GM12878 (cell line): ENCODE measurements around the gene MATN1. TPM values are rescaled to one million over a fixed set of nuclear protein-coding genes. Genes with fewer than 3 reads are reported as not detected.

Source experiments
- ATF2 ChIP-seq: IDR thresholded peaks from 2 replicates; pipeline ENCODE4 v1.6.1; 2012; ENCODE audit warnings: low read length, inconsistent platforms
- CREB1 ChIP-seq: IDR thresholded peaks from 2 replicates; pipeline ENCODE4 v1.6.1; 2012; ENCODE audit warnings: low read depth, mild to moderate bottlenecking, inconsistent platforms
- CREM ChIP-seq: IDR thresholded peaks from 2 replicates; pipeline ENCODE4 v1.6.1; 2014; ENCODE audit warnings: antibody characterized with exemption, low read depth
- EED ChIP-seq: sonication (generic); IDR thresholded peaks from 2 replicates; pipeline ENCODE4 v1.6.1; 2016; ENCODE audit warnings: antibody characterized with exemption, low read depth
- EP300 ChIP-seq, 2 experiments: fragments of 150-350 bp in 1 of 2; IDR thresholded peaks; 2 replicates each; pipeline ENCODE4 v1.6.1; 2011 to 2012; ENCODE audit warnings: low read depth in 2 of 2, low read length in 2 of 2, borderline replicate concordance in 1 of 2, improper control_type of control experiment in 1 of 2, inconsistent platforms in 1 of 2; ENCODE audit not compliant: control insufficient read depth in 1 of 2
- IKZF2 ChIP-seq, 2 experiments: fragments of 450-650 bp; IDR thresholded peaks; 2 replicates each; pipeline ENCODE4 v1.6.1; 2017; ENCODE audit warnings: mild to moderate bottlenecking in 2 of 2, moderate library complexity in 2 of 2
- MEF2A ChIP-seq: IDR thresholded peaks from 2 replicates; pipeline ENCODE4 v1.6.1; 2011; ENCODE audit warnings: low read depth, mild to moderate bottlenecking, low read length, moderate library complexity; ENCODE audit not compliant: insufficient read depth
- MTA3 ChIP-seq: IDR thresholded peaks from 2 replicates; pipeline ENCODE4 v1.6.1; 2012; ENCODE audit warnings: low read length, inconsistent platforms, borderline replicate concordance
- NFIC ChIP-seq: IDR thresholded peaks from 2 replicates; pipeline ENCODE4 v1.6.1; 2012; ENCODE audit warnings: low read depth, mild to moderate bottlenecking, inconsistent platforms, low read length, moderate library complexity
- RFX5 ChIP-seq: IDR thresholded peaks from 2 replicates; pipeline ENCODE4 v1.6.1; 2011; ENCODE audit warnings: low read depth, low read length, improper control_type of control experiment
- RUNX3 ChIP-seq: IDR thresholded peaks from 2 replicates; pipeline ENCODE4 v1.6.1; 2012; ENCODE audit warnings: low read length, inconsistent platforms
- SUPT20H ChIP-seq: IDR thresholded peaks from 2 replicates; pipeline ENCODE4 v1.6.1; 2011; ENCODE audit warnings: low read depth, mild to moderate bottlenecking, low read length, moderate library complexity, borderline replicate concordance; ENCODE audit not compliant: control insufficient read depth
- ZNF384 ChIP-seq: IDR thresholded peaks from 2 replicates; pipeline ENCODE4 v1.6.1; 2012; ENCODE audit warnings: low read depth, mild to moderate bottlenecking, low read length, improper control_type of control experiment, borderline replicate concordance
- ZNF687 ChIP-seq: fragments of 450-650 bp; IDR thresholded peaks from 2 replicates; pipeline ENCODE4 v1.6.1; 2017; ENCODE audit warnings: mild to moderate bottlenecking, moderate library complexity
- polyA plus RNA-seq, 11 experiments: library from polyadenylated mRNA; depleted of rRNA in 4 of 11; unstranded in 6 of 11; stranded (reverse) in 5 of 11; fragments of >200 nt; fragmentation: Nextera tagmentation in 4 of 11; fragmentation: Illumina TruSeq in 1 of 11; extraction: Ambion mirVana in 4 of 11; extraction: Trizol in 1 of 11; gene quantifications; 1 replicate in 1 of 11; 2 replicates in 10 of 11; pipeline versions ENCODE4 v1.2.1 to v1.2.3, GENCODE V29; 2011 to 2016; ENCODE audit warnings: inconsistent platforms in 2 of 11, missing spikeins in 2 of 11, low read depth in 1 of 11
- total RNA-seq, 4 experiments: library from RNA; depleted of rRNA in 3 of 4; stranded (reverse); fragments of >200 nt in 3 of 4; fragmentation: Illumina TruSeq in 1 of 4; extraction: Trizol in 1 of 4; gene quantifications; 2 replicates each; pipeline versions ENCODE4 v1.2.1 to v1.2.3, GENCODE V29; 2013 to 2021
- TF ChIP-seq, protein P1 (sequence below): fragments of 450-650 bp; IDR thresholded peaks from 2 replicates; pipeline ENCODE4 v1.6.1; 2018; ENCODE audit warnings: mild to moderate bottlenecking, low read depth, moderate library complexity; ENCODE audit not compliant: partially characterized antibody

The MATN1 gene
- total and polyA plus RNA-seq, 10 of the 15 experiments (the other 5 are each of a cell fraction or from before 2014, with no cell fraction given) = 0.04 to 0.50 (median 0.10) TPM; not detected in 1

DNA sequence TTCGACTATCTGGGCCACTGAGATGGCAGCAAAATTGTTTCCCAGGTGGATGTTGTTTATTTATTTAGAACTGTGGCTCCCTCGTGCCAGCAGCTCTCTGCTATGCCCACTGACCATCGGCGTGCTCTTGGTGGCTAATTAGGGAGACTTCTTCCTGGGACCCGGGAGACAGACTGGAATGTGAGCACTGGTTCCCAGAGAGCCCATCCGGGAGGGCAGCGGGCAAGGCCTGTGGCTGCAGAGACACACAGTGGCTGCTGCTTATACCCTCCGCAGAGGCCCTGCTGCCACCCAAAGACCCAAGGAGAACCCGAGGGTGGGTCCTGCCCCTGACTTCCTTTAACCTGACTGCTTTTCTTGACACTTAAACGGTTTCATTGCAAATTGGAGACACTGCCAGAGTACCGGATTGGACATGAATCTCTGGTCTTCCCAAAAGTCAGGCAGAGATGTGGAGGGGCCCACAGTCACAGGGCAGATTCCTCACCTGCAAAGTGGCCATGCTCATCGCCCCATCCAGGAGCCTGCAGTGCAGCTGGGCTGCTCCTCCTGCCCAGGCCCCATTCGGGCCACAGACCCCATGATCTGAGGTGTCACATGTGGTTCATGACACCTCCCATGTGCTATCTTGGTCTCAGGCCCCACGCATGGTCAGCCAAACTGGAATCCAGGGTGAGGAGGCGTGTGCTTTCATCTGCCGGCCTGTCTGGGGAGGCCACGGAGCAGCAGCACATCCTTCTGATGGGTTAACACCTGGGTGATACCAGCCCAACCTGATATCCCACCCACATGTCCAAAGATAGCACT lies 5.7 kb upstream of the MATN1 start (continued):
- TF ChIP-seq SUPT20H (no peak), MTA3 (no peak; the same call in 1 of the 2 replicates), ATF2 (no peak), CREM (peak; percentile 27; the same call in 1 of the 2 replicates), EED (no peak), MEF2A (no peak), EP300 (IDR thresholded peaks at IDR 0.05; ENCODE audit: borderline replicate concordance in 1 of 2, control insufficient read depth in 1 of 2, low read depth in 2 of 2, low read length in 2 of 2) (peak in 1 of 2 experiments; percentile 56; a peak in 1 of 4 replicates), CREB1 (no peak), RUNX3 (0 out of 2 replicates have a peak, but pooled peaks have one; percentile 20), ZNF687 (peak; percentile 93), RFX5 (no peak), ZNF384 (no peak), NFIC (no peak), IKZF2 (IDR thresholded peaks at IDR 0.05) (no peak; a peak in 2 of 4 replicates)
- TF ChIP-seq, protein P1, sequence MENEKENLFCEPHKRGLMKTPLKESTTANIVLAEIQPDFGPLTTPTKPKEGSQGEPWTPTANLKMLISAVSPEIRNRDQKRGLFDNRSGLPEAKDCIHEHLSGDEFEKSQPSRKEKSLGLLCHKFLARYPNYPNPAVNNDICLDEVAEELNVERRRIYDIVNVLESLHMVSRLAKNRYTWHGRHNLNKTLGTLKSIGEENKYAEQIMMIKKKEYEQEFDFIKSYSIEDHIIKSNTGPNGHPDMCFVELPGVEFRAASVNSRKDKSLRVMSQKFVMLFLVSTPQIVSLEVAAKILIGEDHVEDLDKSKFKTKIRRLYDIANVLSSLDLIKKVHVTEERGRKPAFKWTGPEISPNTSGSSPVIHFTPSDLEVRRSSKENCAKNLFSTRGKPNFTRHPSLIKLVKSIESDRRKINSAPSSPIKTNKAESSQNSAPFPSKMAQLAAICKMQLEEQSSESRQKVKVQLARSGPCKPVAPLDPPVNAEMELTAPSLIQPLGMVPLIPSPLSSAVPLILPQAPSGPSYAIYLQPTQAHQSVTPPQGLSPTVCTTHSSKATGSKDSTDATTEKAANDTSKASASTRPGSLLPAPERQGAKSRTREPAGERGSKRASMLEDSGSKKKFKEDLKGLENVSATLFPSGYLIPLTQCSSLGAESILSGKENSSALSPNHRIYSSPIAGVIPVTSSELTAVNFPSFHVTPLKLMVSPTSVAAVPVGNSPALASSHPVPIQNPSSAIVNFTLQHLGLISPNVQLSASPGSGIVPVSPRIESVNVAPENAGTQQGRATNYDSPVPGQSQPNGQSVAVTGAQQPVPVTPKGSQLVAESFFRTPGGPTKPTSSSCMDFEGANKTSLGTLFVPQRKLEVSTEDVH = no peak
